PFSK-1 (cell line): Measurements from ENCODE around the gene MMP27.

ENCODE experiments used
- FOXP2 ChIP-seq: optimal IDR thresholded peaks from 2 replicates; pipeline ENCODE3; 2011; ENCODE audit warnings: borderline replicate concordance, control low read depth, inconsistent platforms; ENCODE audit not compliant: insufficient read depth; ENCODE audit errors: extremely low read length, extremely low read depth
- POLR2AphosphoS5 ChIP-seq: IDR thresholded peaks from 2 replicates; pipeline ENCODE4 v1.6.1; 2012; ENCODE audit warnings: low read depth, mild to moderate bottlenecking, control low read depth, low read length, moderate library complexity
- SIN3A ChIP-seq: IDR thresholded peaks from 2 replicates; pipeline ENCODE4 v1.6.1; 2012; ENCODE audit warnings: mild to moderate bottlenecking, low read length, moderate library complexity, borderline replicate concordance; ENCODE audit not compliant: insufficient read depth
- TAF1 ChIP-seq: IDR thresholded peaks from 2 replicates; pipeline ENCODE4 v1.6.1; 2012; ENCODE audit warnings: low read length, control low read depth, borderline replicate concordance; ENCODE audit not compliant: insufficient read depth
- TF ChIP-seq, protein P1 (sequence below), 2 experiments: IDR thresholded peaks; 2 replicates each; pipeline versions ENCODE4 v1.6.1 to v1.8.0; 2011 to 2012; ENCODE audit warnings: low read depth in 2 of 2, low read length in 2 of 2, control low read depth in 1 of 2, inconsistent platforms in 1 of 2, mild to moderate bottlenecking in 1 of 2, moderate library complexity in 1 of 2; ENCODE audit not compliant: insufficient read depth in 1 of 2

MMP27 gene

GRCh38 chr11:102647430-102647829 lies 58.1 kb downstream of the MMP27 start:
- TF ChIP-seq SIN3A (no peak), FOXP2 (no peak), TAF1 (no peak), POLR2AphosphoS5 (no peak)
- TF ChIP-seq, protein P1, sequence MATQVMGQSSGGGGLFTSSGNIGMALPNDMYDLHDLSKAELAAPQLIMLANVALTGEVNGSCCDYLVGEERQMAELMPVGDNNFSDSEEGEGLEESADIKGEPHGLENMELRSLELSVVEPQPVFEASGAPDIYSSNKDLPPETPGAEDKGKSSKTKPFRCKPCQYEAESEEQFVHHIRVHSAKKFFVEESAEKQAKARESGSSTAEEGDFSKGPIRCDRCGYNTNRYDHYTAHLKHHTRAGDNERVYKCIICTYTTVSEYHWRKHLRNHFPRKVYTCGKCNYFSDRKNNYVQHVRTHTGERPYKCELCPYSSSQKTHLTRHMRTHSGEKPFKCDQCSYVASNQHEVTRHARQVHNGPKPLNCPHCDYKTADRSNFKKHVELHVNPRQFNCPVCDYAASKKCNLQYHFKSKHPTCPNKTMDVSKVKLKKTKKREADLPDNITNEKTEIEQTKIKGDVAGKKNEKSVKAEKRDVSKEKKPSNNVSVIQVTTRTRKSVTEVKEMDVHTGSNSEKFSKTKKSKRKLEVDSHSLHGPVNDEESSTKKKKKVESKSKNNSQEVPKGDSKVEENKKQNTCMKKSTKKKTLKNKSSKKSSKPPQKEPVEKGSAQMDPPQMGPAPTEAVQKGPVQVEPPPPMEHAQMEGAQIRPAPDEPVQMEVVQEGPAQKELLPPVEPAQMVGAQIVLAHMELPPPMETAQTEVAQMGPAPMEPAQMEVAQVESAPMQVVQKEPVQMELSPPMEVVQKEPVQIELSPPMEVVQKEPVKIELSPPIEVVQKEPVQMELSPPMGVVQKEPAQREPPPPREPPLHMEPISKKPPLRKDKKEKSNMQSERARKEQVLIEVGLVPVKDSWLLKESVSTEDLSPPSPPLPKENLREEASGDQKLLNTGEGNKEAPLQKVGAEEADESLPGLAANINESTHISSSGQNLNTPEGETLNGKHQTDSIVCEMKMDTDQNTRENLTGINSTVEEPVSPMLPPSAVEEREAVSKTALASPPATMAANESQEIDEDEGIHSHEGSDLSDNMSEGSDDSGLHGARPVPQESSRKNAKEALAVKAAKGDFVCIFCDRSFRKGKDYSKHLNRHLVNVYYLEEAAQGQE (IDR thresholded peaks at IDR 0.05; ENCODE audit: insufficient read depth in 1 of 2, low read depth in 2 of 2, low read length in 2 of 2), result no peak

DNA sequence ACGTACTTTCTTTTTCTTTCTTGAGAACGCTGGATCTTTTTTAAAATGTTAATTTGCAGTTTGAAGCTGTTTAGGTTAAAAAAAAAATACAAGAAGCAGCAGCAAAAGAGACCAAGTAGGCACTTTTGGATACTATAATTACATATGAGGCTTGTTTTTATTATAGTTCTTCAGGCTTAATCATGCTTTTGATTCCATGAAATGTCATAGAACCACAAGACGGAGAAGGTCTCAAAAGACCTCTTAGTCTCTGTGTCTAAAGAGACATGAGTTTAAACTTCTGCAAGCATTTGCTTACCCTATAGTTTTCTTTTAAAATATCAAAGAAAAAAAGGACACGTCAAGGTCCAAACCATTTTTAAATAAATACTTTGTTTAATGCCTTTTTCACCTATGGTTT lies 61.6 kb downstream of the MMP27 start:
- TF ChIP-seq POLR2AphosphoS5 (no peak), SIN3A (no peak), TAF1 (no peak), FOXP2 (no peak)
- TF ChIP-seq, protein P1 (IDR thresholded peaks at IDR 0.05; ENCODE audit: insufficient read depth in 1 of 2, low read depth in 2 of 2, low read length in 2 of 2), result no peak
